Bone marrow (tissue), 2 donors: ENCODE measurements around the gene ARL11.

ENCODE experiments used
- DNase-seq, 2 donors: peaks; one replicate each; lab custom pipeline; 2025; lab: John Stamatoyannopoulos, UW

Gene ARL11

GRCh38 chr13:49615836-49616675 lies 12.3 kb upstream of the ARL11 start:
- no peak for DNase-seq

- no peak for DNase-seq
These were observed 11.6 kb upstream of the ARL11 start for GRCh38 chr13:49616676-49617065.

GRCh38 chr13:49620170-49620621 lies 8.1 kb upstream of the ARL11 start:
- DNase-seq, result peak in 1 of 2 donors; percentile 32

- no peak for DNase-seq
These were observed 5.9 kb upstream of the ARL11 start for GRCh38 chr13:49622174-49622946.

- DNase-seq, result no peak
These were observed 4.1 kb upstream of the ARL11 start for GRCh38 chr13:49624229-49624628.

- DNase-seq, result no peak
These were observed 2.8 kb upstream of the ARL11 start for GRCh38 chr13:49625392-49626079.

- no peak for DNase-seq
These were observed 1.1 kb downstream of the ARL11 start for GRCh38 chr13:49629196-49629938.

GRCh38 chr13:49629947-49630346 lies 1.6 kb downstream of the ARL11 start:
- no peak for DNase-seq

- no peak for DNase-seq
These were observed 2.3 kb downstream of the ARL11 start for GRCh38 chr13:49630580-49630979.

- DNase-seq, result no peak
These were observed 3.8 kb downstream of the ARL11 start for GRCh38 chr13:49632156-49632555.

GRCh38 chr13:49633710-49634109 lies 5.4 kb downstream of the ARL11 start:
- no peak for DNase-seq

GRCh38 chr13:49635599-49636433 lies 7.5 kb downstream of the ARL11 start:
- DNase-seq, result peak in 1 of 2 donors; percentile 34

GRCh38 chr13:49636705-49637104 lies 8.4 kb downstream of the ARL11 start:
- DNase-seq, result no peak

GRCh38 chr13:49638030-49638743 lies 9.9 kb downstream of the ARL11 start:
- DNase-seq, result no peak

GRCh38 chr13:49638744-49639072 lies 10.4 kb downstream of the ARL11 start:
- DNase-seq, result no peak

GRCh38 chr13:49641801-49642291 lies 13.5 kb downstream of the ARL11 start:
- peak; percentile 29 to 84 for DNase-seq

- peak in 1 of 2 donors; percentile 81 for DNase-seq
These were observed 14.8 kb downstream of the ARL11 start for GRCh38 chr13:49643035-49643646.

GRCh38 chr13:49645451-49645850 lies 17.1 kb downstream of the ARL11 start:
- no peak for DNase-seq

- no peak for DNase-seq
These were observed 18.4 kb downstream of the ARL11 start for GRCh38 chr13:49646688-49647087.
